HK-2 (cell line): ENCODE data around the gene RAD52.

Experiments used
- DNase-seq: peaks from one replicate; pipeline ENCODE4 v3.0.0-alpha.2; 2018; ENCODE audit not compliant: unreplicated experiment

Gene RAD52

DNA sequence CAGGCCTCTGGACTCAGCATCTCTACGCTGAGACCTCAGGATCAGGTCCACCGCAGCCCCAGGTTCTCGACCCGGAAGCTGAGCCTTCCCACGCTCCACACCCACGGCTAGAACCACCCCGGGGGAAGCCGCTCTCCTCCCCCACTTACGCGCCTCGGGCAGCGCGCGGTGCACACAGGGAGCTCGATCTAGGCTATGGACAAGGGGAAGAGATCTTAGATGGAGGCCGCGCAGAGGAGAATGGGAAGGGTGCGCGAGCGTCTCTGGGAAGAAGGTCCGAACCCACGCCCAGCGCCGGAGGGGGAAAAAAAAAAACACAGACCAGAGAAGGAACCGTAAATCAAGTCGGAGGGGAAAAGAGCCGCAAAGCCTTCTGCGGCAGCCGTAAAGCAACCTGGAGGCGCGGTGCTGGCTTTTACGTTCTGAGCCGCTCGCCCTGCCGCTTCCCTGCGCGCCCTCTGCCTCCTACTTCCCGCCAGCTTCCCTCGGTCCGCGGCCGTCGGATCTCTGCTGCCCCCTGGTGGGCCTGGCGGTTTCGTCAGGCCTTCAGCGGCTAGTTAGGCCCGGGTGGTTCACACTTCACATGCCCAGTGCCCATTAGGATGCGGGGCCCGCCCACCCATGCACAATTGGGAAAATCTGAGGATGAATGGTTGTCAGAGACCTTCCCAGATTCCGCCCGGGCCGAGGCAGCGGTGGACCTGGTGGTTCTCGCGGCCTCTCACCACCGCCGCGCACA, at the start of gene RAD52:
RAD52 (minus strand) TSS at position 242 of the 739 bp plus-strand sequence. CDS start 16,636 bp downstream, outside the sequence.
- peak; percentile 99 for DNase-seq

DNA sequence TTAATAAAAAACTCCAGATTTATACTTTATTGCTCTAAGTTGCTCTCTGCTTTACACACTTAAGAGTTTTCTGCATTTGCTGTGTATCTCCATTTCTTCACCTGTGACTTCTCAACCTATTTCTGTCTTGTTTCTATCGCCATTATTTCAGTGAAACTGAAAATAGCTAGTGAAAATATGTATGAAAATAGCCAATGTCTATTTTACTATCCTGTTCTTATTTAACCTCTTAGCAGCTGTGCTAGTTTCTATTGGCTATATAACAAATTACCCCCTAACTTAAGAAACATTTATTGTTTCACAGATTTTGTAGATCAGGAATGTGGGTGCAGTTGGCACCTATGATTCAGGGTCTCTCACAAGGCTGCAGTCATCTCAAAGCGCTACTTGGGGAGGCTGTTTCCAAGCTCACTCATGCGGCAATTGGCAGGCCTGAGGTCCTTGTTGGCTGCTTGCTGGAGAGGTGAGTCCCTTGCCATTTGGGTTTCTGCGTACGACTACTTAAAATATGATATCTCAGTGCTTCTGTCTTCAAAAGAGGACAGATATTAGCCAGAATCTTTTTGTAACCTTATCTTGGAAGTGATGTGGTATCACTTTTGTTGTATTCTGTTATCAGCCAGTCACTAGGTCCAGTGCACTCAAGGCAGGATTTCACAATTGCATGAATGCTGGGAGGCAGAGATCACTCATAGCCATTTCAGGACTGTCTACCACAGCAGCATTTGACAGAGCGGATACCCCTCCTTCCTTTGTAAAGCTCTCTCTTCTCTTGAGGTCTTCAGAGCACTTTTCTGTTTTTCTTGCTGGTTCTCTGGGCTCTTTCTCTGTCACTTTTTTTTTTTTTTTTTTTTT, 48.8 kb upstream of the RAD52 start:
- no peak for DNase-seq

DNA sequence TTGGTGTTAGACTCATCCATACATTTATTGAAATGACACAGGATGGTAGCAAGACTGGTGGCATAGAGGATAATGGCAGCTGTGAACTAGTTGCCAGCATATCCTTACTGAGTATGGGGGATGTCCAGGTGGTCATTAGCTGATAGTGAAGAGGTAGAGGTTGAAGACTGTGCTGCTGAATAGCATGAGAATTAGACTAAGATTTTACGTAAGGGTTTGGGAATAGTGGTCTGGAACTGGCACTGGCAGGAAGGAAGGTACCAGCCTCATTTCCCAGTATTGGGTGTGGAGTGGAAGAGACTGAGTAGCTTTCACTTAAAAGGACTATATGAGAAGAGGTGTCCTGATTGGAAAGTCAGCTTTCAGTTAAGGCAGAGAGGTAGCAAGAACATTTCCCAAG, 48.0 kb upstream of the RAD52 start:
- DNase-seq = no peak

DNA sequence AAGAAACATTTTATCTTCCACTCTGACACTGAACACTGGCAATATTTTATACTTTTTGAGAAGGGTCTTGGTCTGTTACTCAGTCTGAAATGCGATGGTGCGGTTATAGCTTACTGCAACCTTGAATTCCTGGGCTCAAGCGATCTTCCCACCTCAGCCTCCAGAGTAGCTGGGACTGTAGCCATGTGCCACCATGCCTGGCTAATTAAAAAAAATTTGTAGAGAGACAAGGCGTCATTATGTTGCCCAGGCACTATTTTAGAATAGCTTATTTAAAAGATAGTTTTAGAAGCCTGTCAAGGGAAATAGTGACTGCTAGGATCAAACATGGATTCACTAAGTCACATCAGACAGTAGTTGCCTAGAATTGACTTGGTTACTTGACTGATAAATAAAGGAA, 47.4 kb upstream of the RAD52 start:
- no peak for DNase-seq

DNA sequence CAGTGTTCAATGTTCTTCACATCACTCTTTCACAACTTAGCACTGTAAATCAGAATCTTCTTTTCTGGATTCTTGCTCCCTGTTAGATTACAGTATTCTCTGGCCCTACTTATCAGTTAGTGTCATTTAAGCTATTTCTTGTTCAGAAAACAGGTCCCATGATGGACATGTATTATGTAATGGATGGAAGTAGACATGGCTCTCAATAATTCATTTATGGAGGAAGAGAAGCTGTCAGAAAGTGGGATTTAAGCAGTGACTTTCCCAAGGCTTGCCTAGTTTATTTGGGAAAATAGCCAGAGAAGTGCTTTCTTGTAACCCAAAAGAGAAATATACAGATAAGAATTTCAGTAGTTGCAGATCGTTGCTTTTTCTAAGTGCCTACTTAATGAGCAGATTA, 43.2 kb upstream of the RAD52 start:
- no peak for DNase-seq

DNA sequence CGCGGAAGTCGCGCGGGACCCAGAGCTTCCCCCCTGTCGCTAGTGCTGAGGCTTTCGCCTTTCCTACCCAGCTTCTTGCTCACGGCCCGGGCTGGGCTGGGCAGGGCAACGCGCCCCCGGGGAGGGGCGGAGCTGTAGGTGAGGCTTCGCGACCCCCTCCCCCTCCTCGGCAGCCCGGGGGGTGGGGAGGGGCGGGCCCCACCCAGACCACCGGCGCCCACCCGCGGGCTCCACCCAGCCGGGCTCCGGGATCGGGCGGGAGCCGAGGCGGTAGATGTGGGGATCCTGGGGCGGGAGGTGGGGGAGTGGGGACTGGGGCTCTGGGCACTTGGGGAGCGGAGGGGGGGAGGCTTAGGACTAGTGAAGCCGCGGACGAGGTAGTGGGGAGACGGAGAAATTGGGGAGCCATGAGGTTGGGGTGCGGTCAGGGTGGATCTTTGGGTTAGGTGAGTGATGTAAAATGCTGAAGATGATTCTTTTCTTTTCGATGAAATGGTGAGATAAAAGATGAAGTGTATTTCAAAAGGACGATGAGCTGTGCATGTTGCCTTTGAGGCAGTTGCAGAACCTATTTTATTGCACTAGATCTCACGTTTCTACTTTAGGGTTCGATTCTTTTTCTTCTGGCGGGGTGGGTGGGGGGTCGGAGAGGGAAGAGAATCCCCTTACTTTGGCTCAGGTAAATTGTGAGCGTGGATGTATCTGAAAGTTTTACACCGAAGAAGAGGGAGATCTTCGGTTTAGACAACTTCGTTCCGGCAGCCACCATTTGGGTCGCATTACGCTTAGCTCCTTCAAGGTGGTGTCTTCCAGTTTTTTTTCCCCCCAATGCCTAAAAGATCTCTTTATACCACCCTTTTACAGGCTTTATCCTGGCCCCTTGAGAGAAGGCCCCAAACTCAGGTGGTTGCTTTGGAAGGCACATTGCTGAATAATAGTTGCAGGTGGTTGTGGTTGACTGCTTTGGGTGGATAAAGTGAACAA, 42.1 kb upstream of the RAD52 start:
- no peak for DNase-seq

DNA sequence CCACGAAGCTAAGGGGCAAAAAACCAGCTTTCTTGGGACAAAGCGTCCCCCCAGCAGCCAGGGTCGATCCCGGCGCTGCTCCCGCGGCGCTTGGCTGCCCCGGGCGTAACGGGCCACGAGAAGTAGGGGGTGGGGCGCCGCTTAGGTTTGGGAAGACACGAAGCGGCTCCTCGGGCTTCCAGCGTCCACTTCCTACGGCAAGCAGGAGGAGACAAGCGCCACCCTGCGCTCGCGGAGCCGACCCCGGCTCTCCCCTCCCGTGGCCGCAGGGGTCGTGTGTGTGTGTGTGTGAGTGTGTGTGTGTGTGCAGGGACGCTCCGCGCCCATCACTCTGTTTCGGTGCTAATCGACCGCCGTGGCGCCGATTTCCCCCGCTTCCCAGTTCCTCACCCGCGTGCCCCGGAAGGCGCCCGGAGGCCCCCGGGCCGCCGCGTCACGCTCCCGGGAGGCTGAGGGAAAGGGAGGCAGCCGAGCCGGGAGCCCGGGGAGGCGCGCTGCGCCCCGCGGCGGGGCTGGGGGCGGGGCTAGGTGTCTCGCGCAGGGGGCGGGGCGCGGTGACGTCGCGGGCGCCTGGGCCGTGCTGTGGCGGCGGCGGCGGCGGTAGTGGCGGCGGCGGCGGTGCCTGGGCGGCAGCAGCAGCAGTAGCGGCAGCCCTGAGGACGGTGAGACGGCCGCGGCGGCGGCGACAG, 41.3 kb upstream of the RAD52 start, which contains the start of gene ERC1:
ERC1 (plus strand) TSS at position 563 of the 689 bp plus-strand sequence. CDS start 36,681 bp downstream, outside the sequence.
- DNase-seq = peak; percentile 87

DNA sequence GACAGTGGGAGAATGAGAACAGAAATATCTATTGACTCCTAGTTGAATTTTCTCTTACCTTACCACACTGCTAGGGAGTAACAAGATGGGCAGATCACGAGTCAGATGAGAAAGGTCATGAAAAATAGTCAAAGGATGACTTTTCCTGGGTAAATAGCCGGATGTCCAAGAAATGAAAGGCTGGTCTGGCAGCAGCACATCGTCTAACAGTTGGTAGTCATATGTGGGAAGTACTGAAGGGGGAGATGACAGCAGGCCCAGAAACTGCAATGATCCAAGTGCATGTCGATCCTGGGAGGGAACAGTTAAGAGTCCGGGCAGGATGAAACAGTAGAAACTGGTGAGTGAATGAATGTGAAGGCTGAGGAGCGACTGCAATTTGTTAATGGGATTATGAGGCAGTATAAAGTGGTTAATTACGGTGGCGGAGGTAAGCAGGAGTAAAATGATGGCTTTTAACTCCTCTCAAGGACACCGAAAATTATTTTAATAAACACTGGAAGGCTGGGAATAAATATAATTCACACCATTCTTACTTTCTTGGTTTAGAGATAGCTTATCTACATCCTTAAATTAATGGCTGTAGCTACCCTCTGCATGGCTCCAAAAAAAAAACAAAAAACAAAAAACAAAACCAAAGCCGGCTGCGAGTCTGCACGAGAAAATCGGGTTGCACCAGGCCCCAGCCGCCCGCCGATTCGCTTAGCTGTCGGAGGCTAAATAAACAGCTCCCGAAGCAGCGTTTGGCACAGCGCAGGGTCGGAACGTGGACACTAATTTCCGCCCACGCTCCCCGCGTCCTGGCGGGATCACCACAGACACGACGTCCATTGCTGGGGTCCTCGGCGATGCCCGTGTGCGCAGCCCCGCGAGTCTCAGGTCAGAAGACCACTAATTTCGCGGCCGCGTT, 40.5 kb upstream of the RAD52 start:
- DNase-seq = peak; percentile 57

DNA sequence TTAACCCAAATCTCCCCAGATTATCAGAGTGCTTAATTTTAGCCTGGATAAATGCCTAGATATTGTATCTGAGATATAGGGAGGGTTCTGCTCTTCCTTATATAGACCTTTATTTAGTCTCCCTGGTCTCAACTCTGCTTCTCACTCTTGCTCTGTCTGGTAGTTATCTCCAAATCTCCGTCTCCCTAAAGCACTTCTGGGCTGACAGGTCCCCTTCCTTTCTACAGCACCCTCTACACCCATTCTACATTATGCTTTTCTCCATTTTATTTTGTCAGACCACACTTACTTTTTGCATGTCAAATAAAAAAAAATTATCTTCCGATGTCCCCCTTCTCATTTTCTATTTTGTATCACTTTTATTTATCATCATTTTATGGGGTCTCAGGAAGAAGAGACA, 39.6 kb upstream of the RAD52 start:
- no peak for DNase-seq

DNA sequence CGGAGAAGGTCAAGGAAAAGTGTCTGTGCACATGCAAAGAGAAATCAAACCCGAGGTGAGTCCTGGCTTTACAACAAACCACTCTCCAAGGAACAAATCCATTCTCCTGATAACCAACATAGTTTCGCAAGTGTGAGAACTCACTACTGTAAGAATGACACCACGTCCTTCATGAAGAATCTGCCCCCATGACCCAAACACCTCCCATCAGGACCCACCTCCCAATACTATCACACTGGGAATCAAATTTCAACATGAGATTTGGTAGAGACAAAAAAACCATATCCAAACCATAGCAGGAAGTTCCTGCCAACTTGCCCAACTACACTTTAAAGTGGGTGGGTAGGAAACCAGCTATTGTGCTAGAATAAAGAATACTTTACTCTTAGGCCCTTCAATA, 39.2 kb upstream of the RAD52 start:
- DNase-seq = no peak

DNA sequence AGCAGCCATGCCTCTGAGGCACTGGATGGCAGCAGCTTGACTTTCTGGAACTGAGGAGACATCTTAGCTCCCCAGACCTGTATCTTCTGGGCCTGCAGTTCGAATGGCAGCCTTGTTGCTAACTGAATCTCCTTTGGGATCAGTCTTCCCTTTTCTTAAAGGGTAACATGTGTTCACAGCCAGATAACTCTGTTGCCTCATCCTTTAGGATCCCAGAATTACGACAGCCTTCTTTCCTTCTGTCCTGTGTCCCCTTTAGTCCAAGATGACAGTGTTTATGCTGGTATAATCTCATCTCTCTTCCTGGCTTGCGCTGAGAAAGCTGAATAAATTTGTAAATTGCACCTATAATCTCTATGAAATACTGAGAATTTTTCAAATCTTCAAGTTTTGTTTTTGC, 32.5 kb upstream of the RAD52 start:
- no peak for DNase-seq

DNA sequence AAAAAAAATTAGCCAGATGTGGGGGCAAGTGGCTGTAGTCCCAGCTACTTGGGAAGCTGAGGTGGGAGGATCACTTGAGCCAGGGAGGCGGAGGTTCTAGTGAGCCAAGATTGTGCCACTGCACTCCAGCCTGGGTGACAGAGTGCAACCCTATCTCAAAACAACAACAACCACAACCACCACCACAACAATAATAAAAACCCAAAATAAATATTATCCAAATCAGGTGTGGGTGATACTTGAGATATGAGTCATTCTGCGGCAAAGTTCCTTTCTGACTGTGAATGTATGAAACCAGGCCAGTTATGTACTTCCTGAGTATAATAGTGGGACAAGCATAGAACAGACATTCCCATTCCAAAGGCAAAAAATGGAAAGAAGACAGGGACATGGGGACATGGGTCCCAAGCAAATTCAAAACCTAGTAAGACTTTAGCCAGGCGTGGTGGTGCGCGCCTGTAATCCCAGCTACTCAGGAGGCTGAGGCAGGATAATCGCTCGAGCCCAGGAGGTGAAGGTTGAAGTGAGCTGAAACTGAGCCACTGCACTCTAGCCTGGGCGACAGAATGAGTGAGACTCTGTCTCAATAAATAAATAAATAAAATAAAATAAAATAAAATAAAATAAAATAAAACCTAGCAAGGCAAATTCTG, 31.8 kb upstream of the RAD52 start:
- DNase-seq = no peak

DNA sequence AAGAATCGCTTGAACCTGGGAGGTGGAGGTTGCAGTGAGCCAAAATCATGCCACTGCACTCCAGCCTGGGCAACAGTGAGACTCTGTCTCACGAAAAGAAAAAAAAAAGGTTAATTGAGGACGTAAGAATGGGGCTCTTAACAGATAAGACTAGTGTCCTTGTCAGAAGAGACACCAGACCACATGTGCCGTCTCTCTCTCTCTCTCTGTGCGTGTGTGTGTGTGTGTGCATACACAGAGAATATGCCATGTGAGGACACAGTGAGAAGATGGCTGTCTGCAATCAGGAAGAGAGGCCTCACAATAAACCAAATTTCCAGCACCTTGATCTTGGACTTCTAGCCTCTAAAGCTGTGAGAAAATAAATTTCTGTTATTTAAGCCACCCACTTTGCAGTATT, 29.9 kb upstream of the RAD52 start:
- DNase-seq = no peak

DNA sequence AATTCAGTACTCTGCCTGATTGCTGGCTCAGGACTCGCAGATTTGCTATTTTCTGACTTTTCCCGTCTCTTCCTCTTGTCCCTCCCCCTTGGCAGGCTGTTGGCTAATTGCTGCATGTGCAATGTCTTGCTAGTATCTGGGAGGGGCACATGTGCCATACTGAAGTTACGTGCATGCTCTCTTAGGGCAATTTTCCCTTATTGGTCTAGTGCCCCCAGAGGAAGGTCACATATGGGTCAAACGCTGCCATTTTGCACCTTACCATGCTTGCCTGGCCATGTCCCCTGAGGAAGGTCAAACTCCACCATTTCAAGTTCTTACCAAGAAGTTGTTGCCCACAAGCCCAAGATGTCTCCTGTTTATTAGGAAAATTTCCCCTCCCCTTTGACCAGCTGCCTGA, 27.7 kb upstream of the RAD52 start:
- no peak for DNase-seq

DNA sequence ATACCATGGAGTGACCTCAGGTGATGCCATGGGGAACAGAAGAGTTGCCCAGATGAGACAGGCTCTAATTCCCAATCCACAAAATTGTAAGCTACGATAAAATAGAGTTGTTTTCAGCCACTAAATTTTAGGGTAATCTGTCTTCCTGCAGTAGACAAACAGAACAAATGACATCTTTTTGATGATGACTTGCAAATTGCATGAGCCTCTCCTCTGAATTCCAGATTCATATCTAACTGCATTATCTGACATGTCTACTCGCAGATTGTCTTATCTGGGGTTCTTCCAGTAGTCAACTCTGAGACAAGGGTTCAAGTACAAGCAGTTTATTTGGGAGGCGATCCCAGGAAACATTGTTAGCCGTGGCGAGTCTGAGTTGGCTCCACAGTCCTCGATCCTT, 27.1 kb upstream of the RAD52 start:
- DNase-seq = no peak

DNA sequence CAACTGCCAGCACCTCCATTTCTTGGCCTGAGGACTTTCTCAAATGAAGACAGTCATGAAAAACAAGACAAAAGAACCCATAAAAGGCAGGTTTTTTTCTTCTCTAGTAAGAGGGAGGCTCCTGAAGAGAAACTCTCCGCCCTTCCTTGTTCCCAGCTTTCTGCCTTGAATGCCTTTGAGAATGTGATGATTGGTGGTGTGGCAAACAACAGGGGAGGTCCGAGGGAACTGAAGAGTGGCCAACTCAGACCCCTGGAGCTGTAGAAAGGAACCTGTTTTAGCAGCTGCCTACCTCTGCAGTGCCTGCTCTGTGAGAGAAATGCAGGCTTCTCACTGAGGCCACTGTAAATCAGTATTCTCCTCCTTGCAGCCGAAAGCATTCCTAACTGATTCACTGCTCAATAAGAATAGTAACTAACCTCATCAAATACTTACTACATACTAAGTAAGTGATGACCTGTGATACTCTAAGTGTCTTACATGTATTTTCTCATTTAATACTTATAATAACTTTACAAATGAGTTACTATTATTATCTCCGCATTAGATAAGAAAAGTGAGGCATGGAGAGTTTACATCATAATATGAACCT, 24.9 kb upstream of the RAD52 start:
- no peak for DNase-seq

DNA sequence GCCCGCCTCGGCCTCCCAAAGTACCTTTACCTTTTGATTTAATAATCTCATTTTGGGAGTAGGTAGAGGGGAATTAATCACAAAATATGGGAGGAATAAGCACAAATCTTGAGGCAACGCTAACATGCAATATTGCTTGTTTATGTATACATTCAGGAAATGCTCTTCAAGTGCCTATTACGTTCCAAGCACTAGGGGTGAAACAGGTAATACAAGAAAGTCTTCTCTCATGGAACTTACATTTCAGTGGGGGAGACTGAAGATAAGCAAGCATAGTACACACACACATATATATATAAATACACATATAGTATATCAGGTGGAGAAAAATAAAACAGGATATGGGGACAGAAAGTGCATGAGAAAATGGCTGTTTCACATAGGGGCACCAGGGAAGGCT, 22.5 kb upstream of the RAD52 start:
- no peak for DNase-seq

DNA sequence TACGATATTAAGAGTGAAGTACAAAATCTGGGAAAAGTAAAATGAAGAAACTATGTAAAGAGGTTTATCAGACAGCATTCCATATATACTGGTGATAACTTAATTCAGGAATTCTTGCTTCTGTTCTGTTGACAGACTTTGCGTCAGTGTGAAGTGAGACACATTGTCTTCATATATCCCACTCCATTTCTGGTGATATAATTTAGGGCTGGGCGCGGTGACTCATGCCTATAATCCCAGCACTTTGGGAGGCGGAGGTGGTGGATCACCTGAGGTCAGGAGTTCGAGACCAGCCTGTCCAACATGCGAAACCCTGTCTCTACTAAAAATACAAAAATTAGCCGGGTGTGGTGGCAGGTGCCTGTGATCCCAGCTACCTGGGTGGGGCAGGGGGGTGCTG, 20.3 kb upstream of the RAD52 start:
- no peak for DNase-seq

DNA sequence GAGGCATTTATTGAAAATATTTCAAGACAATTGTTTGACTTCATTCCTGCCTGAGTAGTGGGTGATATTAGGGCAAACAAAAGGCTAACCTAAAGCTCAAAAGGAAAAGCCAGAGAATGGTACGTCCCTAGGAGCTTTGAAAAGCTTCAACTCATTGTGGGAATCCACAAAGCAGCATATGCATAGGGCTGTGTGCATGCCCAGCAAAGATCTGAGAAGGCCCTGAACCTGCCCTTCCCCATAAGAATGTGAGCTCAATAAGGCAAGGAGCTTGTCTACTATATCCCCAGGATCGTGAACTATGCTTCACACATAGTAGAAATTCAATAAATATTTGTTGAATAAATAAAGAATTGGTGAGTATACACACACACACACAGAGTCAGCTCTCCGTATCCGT, 19.1 kb upstream of the RAD52 start:
- no peak for DNase-seq
